ENCODE results near the gene HHIP. TPM values are rescaled to one million over a fixed set of nuclear protein-coding genes. Genes with fewer than 3 reads are reported as not detected.

The HHIP gene
- total RNA-seq, 1 donor from 2014 or later: 247 TPM

GRCh38 chr4:144739511-144740033 is 93.6 kb downstream of the HHIP start:
- no peak overlapping the region for H3K27ac ChIP-seq
- no peak overlapping the region for H3K4me3 ChIP-seq
- intact Hi-C loops (cut with DNase I): no loop called here
- no peaks in the 10 kb centered on the region for H3K9me3 ChIP-seq
- H3K4me1 ChIP-seq: no peaks in the 10 kb centered on the region
- TF ChIP-seq CTCF (IDR thresholded peaks at IDR 0.05): no peak
- H3K27me3 ChIP-seq: no peaks in the 10 kb centered on the region
- DNase-seq (no peak), ATAC-seq (no peak)
- no peaks in the 10 kb centered on the region for H3K36me3 ChIP-seq

- Histone ChIP-seq H3K4me3 (no peak overlapping the region), H3K9me3 (no peaks in the 10 kb centered on the region), H3K36me3 (no peaks in the 10 kb centered on the region), H3K4me1 (no peaks in the 10 kb centered on the region), H3K27me3 (no peaks in the 10 kb centered on the region), H3K27ac (no peak overlapping the region)
- no peak for TF ChIP-seq CTCF (IDR thresholded peaks at IDR 0.05)
- intact Hi-C loops (cut with DNase I): no loop called here
- ATAC-seq (no peak), DNase-seq (no peak)
Measured at GRCh38 chr4:144740316-144740715, 94.4 kb downstream of the HHIP start.

GRCh38 chr4:144748814-144749555 is 103.0 kb downstream of the HHIP start:
- Histone ChIP-seq H3K36me3 (no peaks in the 10 kb centered on the region), H3K27me3 (no peaks in the 10 kb centered on the region), H3K27ac (no peak overlapping the region), H3K4me3 (no peak overlapping the region), H3K4me1 (no peaks in the 10 kb centered on the region), H3K9me3 (no peaks in the 10 kb centered on the region)
- TF ChIP-seq CTCF (IDR thresholded peaks at IDR 0.05): no peak
- ATAC-seq (no peak), DNase-seq (no peak)
- intact Hi-C loops (cut with DNase I): no loop called here

GRCh38 chr4:144750348-144750747 is 104.4 kb downstream of the HHIP start:
- no peak for ATAC-seq
- no peaks in the 10 kb centered on the region for H3K27me3 ChIP-seq

GRCh38 chr4:144754562-144755410 is 108.8 kb downstream of the HHIP start:
- H3K36me3 ChIP-seq: no peaks in the 10 kb centered on the region
- H3K4me1 ChIP-seq: no peaks in the 10 kb centered on the region
- no peak overlapping the region for H3K4me3 ChIP-seq
- no peaks in the 10 kb centered on the region for H3K27me3 ChIP-seq
- DNase-seq: no peak
- no peak overlapping the region for H3K27ac ChIP-seq
- H3K9me3 ChIP-seq: no peaks in the 10 kb centered on the region
- TF ChIP-seq CTCF (IDR thresholded peaks at IDR 0.05): peak; percentile 18
- intact Hi-C loops (cut with DNase I): no loop called here
- no peak for ATAC-seq

More at GRCh38 chr4:144750348-144750747, 104.4 kb downstream of the HHIP start:
- no peaks in the 10 kb centered on the region for H3K9me3 ChIP-seq
- DNase-seq: no peak
- no peak for TF ChIP-seq CTCF (IDR thresholded peaks at IDR 0.05)
- H3K4me3 ChIP-seq: no peak overlapping the region
- intact Hi-C loops (cut with DNase I): no loop called here
- H3K36me3 ChIP-seq: no peaks in the 10 kb centered on the region
- no peak overlapping the region for H3K27ac ChIP-seq
- H3K4me1 ChIP-seq: no peaks in the 10 kb centered on the region

Measured in upper lobe of right lung (tissue), 1 donor.